ENCODE results near the gene HSPA9. TPM values are rescaled to one million over a fixed set of nuclear protein-coding genes. Genes with fewer than 3 reads are reported as not detected.
A peak's percentile ranks its signal among the peaks of the same experiment; 100 is the strongest.

HSPA9 gene
- total RNA-seq, 1 experiment from 2014 or later = 502 TPM

GRCh38 chr5:138573223-138573622 is 2.0 kb downstream of the HSPA9 start:
- Histone ChIP-seq H3K27ac (ENCODE audit: low read depth, low read length, poor library complexity, severe bottlenecking) (peak overlapping the region; percentile 10), H3K36me3 (ENCODE audit: insufficient read depth, low read length, poor library complexity, severe bottlenecking) (peaks cover 60% of the 10 kb centered on the region), H3K4me3 (ENCODE audit: low read depth, low read length, poor library complexity, severe bottlenecking) (peak overlapping the region; percentile 84), H3K9me3 (ENCODE audit: low read depth, low read length, poor library complexity, severe bottlenecking) (no peaks in the 10 kb centered on the region), H3K27me3 (replicated peaks; ENCODE audit: insufficient read depth, low read depth, low read length, poor library complexity) (no peaks in the 10 kb centered on the region), H3K4me1 (ENCODE audit: insufficient read depth, low read length, poor library complexity, severe bottlenecking) (peaks cover 17% of the 10 kb centered on the region)
- BruUV-seq (replicated peaks) = no TSS peak
- DNase-seq (ENCODE audit: low spot score) = no peak
- CTCF ChIA-PET = no interaction called here
- TF ChIP-seq CTCF (conservative IDR thresholded peaks at IDR 0.05; ENCODE audit: low read depth, low read length) = no peak
- no peak for TF ChIP-seq EZH2 (IDR thresholded peaks at IDR 0.05; ENCODE audit: borderline replicate concordance, low read depth, low read length, poor library complexity, severe bottlenecking)
- intact Hi-C loops (cut with micrococcal nuclease; ENCODE audit: unreplicated experiment) = no loop called here
- POLR2A ChIA-PET (ENCODE audit: low non-redundant PET) = interaction anchor here (0.6 kb wide), 1 partner anchor 188 kb away, joined by 5 read pairs; no protein-coding TSS in a partner anchor

- no peak for TF ChIP-seq CTCF (conservative IDR thresholded peaks at IDR 0.05; ENCODE audit: low read depth, low read length)
- TF ChIP-seq EZH2 (IDR thresholded peaks at IDR 0.05; ENCODE audit: borderline replicate concordance, low read depth, low read length, poor library complexity, severe bottlenecking) = no peak
- Histone ChIP-seq H3K4me3 (ENCODE audit: low read depth, low read length, poor library complexity, severe bottlenecking) (no peak overlapping the region), H3K9me3 (ENCODE audit: low read depth, low read length, poor library complexity, severe bottlenecking) (no peaks in the 10 kb centered on the region), H3K27me3 (replicated peaks; ENCODE audit: insufficient read depth, low read depth, low read length, poor library complexity) (no peaks in the 10 kb centered on the region), H3K27ac (ENCODE audit: low read depth, low read length, poor library complexity, severe bottlenecking) (no peak overlapping the region), H3K36me3 (ENCODE audit: insufficient read depth, low read length, poor library complexity, severe bottlenecking) (peaks cover 84% of the 10 kb centered on the region), H3K4me1 (ENCODE audit: insufficient read depth, low read length, poor library complexity, severe bottlenecking) (peaks cover 14% of the 10 kb centered on the region)
- intact Hi-C loops (cut with micrococcal nuclease; ENCODE audit: unreplicated experiment) = no loop called here
- ChIA-PET POLR2A (ENCODE audit: low non-redundant PET) (interaction anchor here (0.6 to 0.7 kb wide), 2 partner anchors 30 to 461 kb away, joined by 3 to 6 read pairs; no protein-coding TSS in a partner anchor), CTCF (no interaction called here)
- no peak for DNase-seq (ENCODE audit: low spot score)
- BruUV-seq (replicated peaks) = no TSS peak
Measured at GRCh38 chr5:138570871-138571270, 4.3 kb downstream of the HSPA9 start.

- ChIA-PET POLR2A (ENCODE audit: low non-redundant PET) (interaction anchor here (0.7 kb wide), 2 partner anchors 14 to 77 kb away, joined by 5 to 8 read pairs; no protein-coding TSS in a partner anchor), CTCF (interaction anchor here (0.5 kb wide), 1 partner anchor 22 kb away, joined by 4 read pairs; no protein-coding TSS in a partner anchor)
- intact Hi-C loops (cut with micrococcal nuclease; ENCODE audit: unreplicated experiment) = no loop called here
Measured at GRCh38 chr5:138569782-138570181, 5.4 kb downstream of the HSPA9 start.

More at GRCh38 chr5:138569782-138570181, 5.4 kb downstream of the HSPA9 start:
- Histone ChIP-seq H3K27ac (ENCODE audit: low read depth, low read length, poor library complexity, severe bottlenecking) (no peak overlapping the region), H3K9me3 (ENCODE audit: low read depth, low read length, poor library complexity, severe bottlenecking) (no peaks in the 10 kb centered on the region), H3K27me3 (replicated peaks; ENCODE audit: insufficient read depth, low read depth, low read length, poor library complexity) (no peaks in the 10 kb centered on the region), H3K36me3 (ENCODE audit: insufficient read depth, low read length, poor library complexity, severe bottlenecking) (peaks cover 95% of the 10 kb centered on the region), H3K4me1 (ENCODE audit: insufficient read depth, low read length, poor library complexity, severe bottlenecking) (peaks cover 14% of the 10 kb centered on the region), H3K4me3 (ENCODE audit: low read depth, low read length, poor library complexity, severe bottlenecking) (no peak overlapping the region)
- no TSS peak for BruUV-seq (replicated peaks)
- no peak for DNase-seq (ENCODE audit: low spot score)
- TF ChIP-seq EZH2 (IDR thresholded peaks at IDR 0.05; ENCODE audit: borderline replicate concordance, low read depth, low read length, poor library complexity, severe bottlenecking) (no peak), CTCF (conservative IDR thresholded peaks at IDR 0.05; ENCODE audit: low read depth, low read length) (no peak)
